ENCODE data around the gene DUSP22.

DNA sequence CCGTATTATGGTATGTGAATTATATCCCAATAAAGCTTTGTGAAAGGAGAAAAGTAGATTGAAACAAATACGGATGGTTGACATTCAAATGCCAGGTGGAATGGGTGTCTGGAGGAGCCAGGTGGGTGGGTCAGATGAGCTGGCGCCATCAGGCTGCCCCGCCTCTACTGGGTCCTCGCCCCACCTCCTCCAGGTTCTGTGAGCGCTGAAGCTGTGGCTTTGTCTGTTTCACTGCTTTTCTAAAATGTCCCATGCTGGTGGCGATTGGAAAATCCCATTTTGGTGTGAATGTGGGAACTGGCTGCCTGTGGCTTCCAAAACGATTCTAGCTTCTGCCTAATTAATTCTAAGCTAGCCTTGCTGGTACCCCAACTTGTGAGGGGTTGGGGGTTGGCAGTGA, 16.5 kb downstream of the DUSP22 start:
- TF ChIP-seq CTCF (IDR thresholded peaks at IDR 0.05) (no peak), TCF7L2 (IDR thresholded peaks at IDR 0.05; ENCODE audit: low read depth, low read length) (no peak)
